Measurements from ENCODE around the gene NEXN.
"Not testable (repeated sequence)": the region's sequence is repeated elsewhere in the genome, so short reads cannot be mapped to it uniquely, and the experiment has no call there.

NEXN gene

DNA sequence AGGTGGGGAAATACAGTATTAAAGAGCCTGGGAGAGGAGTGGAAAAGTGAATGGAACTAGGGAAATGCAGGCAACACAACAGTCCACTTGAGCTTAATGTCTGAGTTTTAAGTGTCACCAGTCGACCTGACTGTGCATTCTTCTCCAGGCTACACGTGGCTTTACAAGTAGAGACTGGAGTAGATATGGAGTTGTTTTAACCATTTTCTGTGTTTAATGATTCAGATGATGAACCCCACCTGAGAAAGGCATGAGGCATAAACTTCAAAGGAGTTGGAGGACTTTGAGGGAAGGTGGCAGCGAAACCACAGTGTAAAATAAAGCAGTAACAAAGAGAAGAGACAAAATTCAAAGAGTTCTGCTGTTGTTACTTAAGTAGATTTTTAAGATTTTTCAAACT, 77.9 kb downstream of the NEXN start:
- DNase-seq (ENCODE audit: low read depth), result no peak

DNA sequence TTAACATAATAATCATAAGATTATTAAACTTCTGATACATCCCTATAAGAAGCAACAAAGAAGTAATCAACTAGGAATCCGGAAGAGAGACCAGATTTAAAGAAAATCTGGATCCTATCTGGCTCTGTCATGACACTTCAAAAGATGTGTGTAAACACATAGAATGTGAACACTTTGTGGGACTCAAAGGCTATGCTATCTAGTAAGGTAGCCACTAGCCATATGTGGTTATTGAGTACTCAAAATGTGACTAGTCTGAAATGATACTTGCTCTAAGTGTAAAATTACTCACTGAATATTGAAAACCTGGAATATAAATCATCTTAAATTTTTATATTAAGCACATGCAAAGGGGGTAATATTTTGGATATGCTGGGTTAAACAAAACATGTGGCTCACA, 81.8 kb downstream of the NEXN start:
- no peak for DNase-seq (ENCODE audit: low read depth)

DNA sequence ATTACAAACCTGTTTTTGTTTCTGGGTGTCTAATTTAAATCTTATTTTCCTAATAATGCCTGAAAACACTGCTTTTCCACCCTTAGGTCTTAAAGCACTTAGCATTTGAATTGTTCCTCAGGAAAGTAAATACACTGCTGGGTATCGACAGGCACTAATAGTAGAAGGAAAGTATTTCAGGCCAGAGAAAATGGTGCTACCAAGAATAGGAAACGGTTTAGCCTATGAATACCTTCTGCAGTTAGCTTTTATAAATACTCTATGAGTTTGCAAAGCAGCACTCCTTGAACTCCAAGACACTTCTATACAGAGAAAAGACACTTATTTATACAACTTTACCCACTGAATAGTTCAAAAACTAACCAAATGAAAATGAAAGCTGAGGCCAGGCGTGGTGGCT, 83.7 kb downstream of the NEXN start:
- no peak for DNase-seq (ENCODE audit: low read depth)

DNA sequence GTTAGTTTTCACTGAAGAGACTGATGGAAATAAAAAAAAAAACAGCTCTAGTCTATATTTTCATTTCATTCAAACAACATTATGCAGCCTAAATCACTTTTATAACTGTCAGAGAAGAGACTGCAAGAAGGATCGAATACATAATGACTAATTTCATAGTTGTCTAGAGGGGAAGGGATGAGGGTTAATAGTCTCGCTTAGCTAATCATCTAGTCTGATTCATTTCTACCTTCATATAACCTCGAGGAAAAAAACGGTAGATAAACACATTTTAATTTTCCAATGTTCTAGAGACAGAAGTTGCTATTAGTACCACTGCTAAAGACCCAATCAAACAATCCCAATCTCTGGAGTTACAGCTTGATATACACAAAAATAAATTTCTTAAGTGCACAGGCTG, 87.0 kb downstream of the NEXN start:
- DNase-seq (ENCODE audit: low read depth), result no peak

DNA sequence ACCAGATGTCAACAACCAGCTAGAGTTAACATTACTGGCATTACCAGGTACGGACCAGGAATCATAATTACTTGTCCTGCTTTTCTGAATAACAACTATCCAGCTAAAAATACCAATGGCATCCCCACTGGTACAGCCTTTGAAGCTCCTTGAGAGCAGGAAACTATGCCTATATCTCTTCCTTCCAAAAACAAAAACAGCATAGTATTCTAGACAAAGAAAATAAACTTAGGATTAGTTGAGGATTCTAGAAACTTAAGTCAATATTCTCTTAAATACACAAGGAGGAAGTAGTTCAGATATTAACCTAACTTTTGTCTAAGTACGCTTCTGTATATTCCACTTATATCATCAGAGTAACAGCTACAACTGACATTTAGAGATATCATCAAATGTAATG, 87.5 kb downstream of the NEXN start:
- no peak for DNase-seq (ENCODE audit: low read depth)

DNA sequence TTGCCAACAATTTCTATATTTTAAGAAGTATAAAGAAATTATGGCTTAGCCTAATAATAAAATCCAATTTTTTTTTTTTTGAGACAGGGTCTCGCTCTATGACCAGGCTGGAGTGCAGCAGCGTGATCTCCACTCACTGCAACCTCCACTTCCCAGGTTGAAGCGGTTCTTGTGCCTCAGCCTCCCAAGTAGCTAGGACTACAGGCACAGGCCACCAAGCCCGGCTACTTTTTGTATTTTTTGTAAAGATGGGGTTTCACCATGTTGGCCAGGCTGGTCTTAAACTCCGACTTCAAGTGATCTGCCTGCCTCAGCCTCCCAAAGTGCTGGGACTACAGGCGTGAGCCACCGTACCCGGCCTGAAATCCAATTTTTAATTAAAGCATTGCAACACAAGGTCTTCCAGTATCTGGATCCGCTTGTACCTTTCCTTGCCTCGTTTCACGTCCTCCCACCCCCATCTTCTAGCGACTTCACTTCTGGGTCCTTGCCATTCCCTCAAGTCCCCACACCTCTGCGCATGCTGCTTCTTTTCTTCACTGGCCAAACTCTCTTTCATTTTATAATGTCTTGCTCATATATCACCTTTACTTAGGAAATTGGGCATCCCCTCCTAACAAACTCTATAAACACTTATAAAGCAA, 88.1 kb downstream of the NEXN start:
- no peak for DNase-seq (ENCODE audit: low read depth)

DNA sequence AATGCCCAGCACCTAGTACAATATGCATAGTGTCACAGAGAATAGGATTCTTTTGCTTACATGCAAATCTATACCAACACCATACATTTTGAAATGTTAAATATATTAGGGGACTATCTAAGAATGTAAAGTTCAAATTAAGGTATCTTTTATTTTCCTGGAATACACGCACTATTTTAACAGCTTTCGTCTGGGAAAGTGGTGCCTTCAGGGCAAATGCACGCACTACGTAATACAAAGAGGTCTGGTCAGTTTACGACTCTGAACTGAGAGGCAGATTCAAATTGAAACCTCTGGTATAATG, 89.5 kb downstream of the NEXN start:
- no peak for DNase-seq (ENCODE audit: low read depth)

DNA sequence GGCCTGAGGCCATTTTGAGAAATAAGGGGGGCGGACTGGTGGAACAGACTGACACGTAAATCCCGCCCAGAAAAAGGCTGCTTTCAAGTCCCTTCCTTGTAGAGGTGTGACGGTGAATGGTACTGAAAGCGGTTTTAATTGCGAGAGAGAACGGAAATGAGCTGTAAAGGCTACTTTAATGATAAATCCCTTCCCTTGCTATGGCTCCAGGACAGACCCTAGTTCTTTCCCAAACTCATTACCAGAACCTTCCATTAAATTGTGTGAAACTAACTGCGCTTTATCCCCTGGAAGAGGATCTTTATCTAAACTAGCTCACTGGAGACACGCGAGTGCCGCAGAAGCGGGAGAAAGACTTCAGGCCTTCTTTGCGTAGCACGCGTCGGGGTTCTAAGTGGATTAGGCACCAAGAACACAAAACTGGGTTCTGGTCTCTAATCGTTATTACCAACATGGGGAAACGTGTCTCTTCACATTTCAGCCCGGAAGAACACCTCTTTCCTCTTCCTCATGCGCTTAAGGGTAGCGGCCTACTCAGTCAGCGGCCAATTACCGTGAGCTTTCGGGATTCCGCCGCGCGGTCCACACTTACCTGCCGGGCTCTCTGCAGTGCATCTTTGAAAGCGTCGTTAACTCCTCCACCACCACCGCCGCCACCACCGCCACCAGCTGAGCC, 90.0 kb downstream of the NEXN start:
- peak; percentile 63 for DNase-seq (ENCODE audit: low read depth)

DNA sequence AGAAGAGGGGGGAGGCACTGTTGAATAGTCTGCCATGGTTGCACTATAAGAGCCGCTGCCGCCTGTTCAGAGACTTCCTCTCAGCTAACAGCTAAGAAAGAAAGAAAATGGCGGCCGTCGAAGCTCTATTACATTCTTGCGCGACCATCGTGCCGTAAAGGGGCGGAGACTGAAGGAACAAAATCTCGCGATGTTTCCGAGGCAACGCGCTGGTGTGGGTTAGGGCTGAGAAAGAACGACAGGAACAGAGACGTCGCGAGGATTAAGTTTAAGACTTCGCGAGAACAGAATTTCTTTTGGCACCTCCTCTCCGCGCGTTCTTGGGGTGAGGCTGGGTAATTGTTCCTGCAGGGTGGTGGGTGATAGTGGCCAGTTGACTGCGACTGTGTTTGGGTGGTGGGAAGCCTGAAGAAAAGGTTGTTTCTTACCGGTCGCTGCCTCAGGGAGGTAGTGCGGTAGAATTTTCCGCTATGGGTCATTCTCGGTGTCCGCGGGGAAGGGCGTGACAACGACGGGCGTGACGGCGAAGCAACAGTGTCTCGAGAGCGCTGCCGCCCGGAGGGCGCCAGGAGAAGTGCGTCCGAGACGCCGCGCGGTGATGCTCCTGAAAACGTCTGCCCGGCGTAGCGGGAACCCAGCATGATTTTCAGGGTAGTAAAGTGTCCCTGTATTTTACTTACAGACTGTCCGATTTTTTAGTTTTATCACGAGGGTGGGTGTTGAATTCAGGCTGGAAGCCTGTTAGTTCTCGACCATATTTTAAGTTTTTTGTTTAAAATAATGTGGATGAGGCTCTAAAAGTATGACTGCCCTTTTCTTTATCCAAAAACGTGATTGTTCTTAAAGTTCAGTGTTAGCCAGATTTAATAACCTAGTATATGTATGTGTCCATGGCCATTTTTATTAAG, 90.8 kb downstream of the NEXN start, which contains the start of gene FUBP1:
Gene FUBP1, minus strand, starts transcription at position 104 of the 908 bp plus-strand sequence. Its CDS starts 68 bp downstream, at position 36.
- peak; percentile 88 for DNase-seq (ENCODE audit: low read depth)

DNA sequence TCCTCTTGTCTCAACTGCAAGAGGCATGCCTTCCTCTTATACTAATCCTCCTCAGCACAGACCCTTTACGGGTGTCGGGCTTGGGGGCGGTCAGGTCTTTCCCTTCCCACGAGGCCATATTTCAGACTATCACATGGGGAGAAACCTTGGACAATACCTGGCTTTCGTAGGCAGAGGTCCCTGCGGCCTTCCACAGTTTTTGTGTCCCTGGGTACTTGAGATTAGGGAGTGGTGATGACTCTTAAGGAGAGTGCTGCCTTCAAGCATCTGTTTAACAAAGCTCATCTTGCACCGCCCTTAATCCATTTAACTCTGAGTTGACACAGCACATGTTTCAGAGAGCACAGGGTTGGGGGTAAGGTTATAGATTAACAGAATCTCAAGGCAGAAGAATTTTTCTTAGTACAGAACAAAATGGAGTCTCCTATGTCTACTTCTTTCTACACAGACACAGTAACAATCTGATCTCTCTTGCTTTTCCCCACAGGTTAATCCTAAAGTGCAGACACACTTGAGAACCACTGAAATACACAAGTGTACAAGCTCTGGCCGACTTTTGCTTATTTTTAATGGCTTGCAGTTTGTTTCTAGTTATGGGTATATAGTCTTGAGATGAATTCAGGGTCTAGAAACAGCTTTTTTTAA, 95.0 kb downstream of the NEXN start:
- not testable (repeated sequence) for DNase-seq (ENCODE audit: low read depth)

DNA sequence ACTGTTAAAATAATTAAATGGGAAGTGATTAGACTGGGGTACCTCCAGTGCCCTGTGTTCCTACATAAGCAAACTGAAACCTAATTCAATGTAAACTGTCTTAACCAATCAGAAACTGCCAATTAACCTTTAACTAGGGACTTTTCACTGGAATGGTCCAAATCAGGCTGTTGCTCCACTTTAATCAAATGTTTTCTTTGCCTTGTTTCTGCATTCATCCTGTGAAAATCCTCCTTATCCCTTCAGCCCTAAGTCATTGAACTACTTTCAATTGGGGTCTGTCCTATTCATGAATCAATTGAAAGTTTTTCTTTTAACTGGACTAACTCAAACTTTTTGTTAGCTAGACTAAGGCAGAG, 95.6 kb downstream of the NEXN start:
- no peak for DNase-seq (ENCODE audit: low read depth)

DNA sequence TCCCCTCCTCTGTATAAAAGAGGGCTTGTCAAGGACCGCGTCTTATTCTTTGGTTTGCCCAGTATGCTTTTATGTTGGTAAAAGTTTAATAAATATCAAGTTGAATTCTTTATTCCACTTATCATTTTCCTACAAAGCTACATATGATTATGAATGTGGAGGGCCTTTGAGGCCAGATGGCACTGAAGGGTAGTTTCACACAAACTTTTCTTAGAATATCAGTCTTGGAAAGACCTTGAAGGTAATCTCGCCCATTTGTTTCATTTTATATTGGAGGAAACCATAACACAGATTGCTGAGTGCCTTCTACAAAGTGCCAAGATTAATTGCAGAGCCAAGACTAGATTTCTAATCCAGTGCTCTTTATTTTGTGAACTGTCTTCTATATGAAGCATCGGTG, 96.2 kb downstream of the NEXN start:
- DNase-seq (ENCODE audit: low read depth), result no peak

DNA sequence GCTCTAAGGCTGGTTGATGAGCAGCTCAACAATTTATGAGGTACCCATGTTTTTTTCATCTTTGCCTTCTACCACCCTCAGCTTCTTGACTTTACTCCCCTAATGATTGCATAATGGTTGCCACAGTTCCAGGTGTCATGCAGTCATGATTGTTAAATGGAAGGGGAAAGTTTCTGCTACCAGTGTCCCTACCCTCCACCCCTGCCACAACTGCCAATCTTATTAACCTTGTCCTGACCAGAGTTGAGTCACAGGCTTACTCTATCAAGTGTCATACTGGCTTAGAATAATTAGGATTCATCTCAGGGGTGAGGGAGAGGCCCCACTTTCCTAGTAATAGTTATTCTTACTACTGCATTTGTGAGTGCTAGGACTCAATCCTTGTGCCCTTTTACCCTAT, 98.4 kb downstream of the NEXN start:
- DNase-seq (ENCODE audit: low read depth), result no peak

DNA sequence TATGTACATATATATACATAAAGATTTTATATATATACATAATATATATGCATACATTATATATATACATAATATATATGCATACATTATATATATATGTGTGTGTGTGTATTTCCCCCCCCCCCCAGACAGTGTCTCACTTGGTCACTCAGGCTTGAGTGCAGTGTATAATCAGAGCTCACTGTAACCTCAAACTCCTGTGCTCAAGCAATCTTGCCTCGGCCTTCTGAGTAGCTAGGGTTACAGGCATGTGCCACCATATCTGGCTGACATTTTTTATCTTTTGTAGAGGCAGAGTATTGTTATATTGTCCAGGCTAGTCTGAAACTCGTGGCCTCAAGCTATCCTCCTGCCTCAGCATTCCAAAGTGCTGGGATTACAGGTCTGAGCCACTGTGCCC, 99.5 kb downstream of the NEXN start:
- no peak for DNase-seq (ENCODE audit: low read depth)

DNA sequence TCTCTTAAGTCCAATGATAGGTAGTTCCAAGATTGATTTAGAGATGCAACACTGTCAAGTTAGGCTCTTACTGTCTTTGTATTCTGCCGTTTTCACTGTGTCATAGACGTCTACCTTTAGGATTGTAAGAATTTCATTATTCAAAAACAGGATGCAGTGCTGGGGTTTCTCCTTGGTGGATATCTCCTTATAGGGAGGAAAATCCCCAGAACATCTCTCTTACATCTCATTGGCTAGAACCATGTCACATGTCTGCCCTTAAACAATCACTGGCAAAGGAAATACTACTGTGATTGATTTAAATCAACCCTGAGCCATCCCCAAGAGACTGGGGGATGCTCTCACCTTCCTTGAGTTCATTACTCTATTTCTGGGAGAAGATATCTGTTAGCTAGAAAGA, 101.3 kb downstream of the NEXN start:
- no peak for DNase-seq (ENCODE audit: low read depth)

DNA sequence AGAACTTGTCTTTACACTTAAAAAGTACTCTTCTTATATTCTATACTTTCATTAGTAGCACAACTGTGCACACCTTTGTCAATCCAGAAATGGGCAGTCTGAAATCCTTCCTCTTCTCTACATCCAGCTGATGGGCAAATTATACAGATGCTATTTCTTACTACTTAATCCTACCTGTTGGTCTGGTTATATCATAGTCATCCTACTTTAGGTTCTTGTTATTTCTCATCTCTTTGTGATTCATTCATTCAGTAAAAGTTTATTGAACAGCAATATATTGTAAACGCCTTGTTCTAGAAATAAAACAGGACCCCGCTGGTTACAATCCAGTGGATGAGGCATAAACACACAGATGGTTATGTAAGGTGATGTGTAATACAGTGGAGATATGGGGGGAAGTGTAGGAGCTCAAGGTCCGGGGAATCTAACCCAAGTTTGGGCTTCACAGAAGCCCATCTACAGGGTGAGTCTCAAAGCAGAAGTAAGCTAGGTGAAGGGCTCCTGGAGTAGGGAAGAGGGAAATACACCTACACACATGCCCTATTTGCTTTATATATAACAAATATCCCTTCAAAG, 102.3 kb downstream of the NEXN start:
- DNase-seq (ENCODE audit: low read depth), result no peak

DNA sequence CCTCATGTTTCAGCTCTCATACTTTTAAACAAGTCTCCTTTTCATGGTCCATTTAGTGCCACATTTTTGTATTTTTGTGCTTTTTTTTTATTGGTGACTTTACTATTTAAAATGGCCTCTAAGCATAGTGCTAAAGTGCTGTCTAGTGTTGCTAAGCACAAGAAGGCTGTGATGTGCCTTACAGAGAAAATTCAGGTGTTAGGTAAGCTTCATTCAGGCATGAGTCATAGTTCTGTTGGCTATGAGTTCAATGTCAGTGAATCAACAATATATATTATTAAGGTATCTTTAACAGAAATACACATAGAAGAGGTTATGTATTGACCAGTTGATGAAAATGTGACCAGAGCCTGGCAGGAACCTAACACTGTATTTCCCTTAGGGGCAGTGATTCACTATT, 103.2 kb downstream of the NEXN start:
- no peak for DNase-seq (ENCODE audit: low read depth)

Measured in activated T-helper 9 cell treated with anti-CD3 and anti-CD28 coated beads, Interleukin-2, amount 50 U/mL, for 16 hours (primary cell).